ENCODE results near the gene ARTN.

The ARTN gene, protein sequence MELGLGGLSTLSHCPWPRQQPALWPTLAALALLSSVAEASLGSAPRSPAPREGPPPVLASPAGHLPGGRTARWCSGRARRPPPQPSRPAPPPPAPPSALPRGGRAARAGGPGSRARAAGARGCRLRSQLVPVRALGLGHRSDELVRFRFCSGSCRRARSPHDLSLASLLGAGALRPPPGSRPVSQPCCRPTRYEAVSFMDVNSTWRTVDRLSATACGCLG

GRCh38 chr1:43933386-43934100 is at the start of gene ARTN:
ARTN (plus strand) TSS chr1:43933801; CDS start chr1:43935657, 1,856 bp downstream.
- TF ChIP-seq TEAD4 (IDR thresholded peaks at IDR 0.05) (peak; percentile 36; the same call in 1 of the 2 replicates), YY1 (IDR thresholded peaks at IDR 0.05; ENCODE audit: low read depth) (no peak), ZBTB7A (IDR thresholded peaks at IDR 0.05; ENCODE audit: low read depth) (peak; percentile 89; the same call in 1 of the 2 replicates), CREB1 (IDR thresholded peaks at IDR 0.05; ENCODE audit: low read depth) (peak; percentile 47; the same call in 1 of the 2 replicates), TAF1 (IDR thresholded peaks at IDR 0.05; ENCODE audit: low read depth) (no peak)
- TF ChIP-seq, protein P1, sequence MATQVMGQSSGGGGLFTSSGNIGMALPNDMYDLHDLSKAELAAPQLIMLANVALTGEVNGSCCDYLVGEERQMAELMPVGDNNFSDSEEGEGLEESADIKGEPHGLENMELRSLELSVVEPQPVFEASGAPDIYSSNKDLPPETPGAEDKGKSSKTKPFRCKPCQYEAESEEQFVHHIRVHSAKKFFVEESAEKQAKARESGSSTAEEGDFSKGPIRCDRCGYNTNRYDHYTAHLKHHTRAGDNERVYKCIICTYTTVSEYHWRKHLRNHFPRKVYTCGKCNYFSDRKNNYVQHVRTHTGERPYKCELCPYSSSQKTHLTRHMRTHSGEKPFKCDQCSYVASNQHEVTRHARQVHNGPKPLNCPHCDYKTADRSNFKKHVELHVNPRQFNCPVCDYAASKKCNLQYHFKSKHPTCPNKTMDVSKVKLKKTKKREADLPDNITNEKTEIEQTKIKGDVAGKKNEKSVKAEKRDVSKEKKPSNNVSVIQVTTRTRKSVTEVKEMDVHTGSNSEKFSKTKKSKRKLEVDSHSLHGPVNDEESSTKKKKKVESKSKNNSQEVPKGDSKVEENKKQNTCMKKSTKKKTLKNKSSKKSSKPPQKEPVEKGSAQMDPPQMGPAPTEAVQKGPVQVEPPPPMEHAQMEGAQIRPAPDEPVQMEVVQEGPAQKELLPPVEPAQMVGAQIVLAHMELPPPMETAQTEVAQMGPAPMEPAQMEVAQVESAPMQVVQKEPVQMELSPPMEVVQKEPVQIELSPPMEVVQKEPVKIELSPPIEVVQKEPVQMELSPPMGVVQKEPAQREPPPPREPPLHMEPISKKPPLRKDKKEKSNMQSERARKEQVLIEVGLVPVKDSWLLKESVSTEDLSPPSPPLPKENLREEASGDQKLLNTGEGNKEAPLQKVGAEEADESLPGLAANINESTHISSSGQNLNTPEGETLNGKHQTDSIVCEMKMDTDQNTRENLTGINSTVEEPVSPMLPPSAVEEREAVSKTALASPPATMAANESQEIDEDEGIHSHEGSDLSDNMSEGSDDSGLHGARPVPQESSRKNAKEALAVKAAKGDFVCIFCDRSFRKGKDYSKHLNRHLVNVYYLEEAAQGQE (IDR thresholded peaks at IDR 0.05; ENCODE audit: low read depth) = no peak

DNA sequence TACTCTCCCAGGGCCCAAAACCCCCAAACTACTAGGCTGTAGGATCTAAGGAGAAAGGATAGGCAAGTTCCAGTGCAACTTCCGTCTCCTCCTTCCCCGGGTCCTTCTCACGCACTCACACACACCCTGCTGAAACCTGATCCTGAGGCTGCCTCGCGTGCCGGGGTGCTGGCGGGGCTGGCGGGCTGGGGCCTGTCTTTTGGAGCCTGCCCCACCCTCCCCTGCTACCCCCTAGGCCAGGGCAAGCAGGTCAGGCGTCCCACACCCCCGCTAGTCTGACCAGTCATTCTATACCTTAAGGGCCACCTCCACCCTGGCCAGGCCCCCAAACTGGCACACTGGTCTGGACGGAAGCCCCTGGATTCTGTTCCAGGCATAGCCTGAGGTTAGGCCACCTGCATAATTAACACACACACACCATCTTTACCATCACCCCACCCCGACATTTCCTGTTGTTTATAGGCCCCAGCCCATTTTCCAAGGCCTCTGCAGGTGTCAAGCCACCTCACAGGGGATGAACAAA is 48.3 kb upstream of the ARTN start:
- TF ChIP-seq EGR1 (IDR thresholded peaks at IDR 0.05) = no peak
- TF ChIP-seq, protein P1 (IDR thresholded peaks at IDR 0.05; ENCODE audit: low read depth) = no peak
- no peak for TF ChIP-seq YY1 (IDR thresholded peaks at IDR 0.05; ENCODE audit: low read depth)
- TF ChIP-seq CEBPB (IDR thresholded peaks at IDR 0.05) = no peak
- 0 out of 2 replicates have a peak, but pooled peaks have one; percentile 31 for TF ChIP-seq TAF1 (IDR thresholded peaks at IDR 0.05; ENCODE audit: low read depth)
- peak; percentile 63; the same call in 1 of the 2 replicates for TF ChIP-seq ZBTB7A (IDR thresholded peaks at IDR 0.05; ENCODE audit: low read depth)
- TF ChIP-seq TCF12 (IDR thresholded peaks at IDR 0.05; ENCODE audit: low read depth) = 0 out of 2 replicates have a peak, but pooled peaks have one; percentile 41
- no peak for TF ChIP-seq EP300 (IDR thresholded peaks at IDR 0.05; ENCODE audit: borderline replicate concordance)
- no peak for TF ChIP-seq TEAD4 (IDR thresholded peaks at IDR 0.05)
- TF ChIP-seq RAD21 (IDR thresholded peaks at IDR 0.05; ENCODE audit: low read depth) = no peak
- no peak for TF ChIP-seq CREB1 (IDR thresholded peaks at IDR 0.05; ENCODE audit: low read depth)
- TF ChIP-seq MAX (IDR thresholded peaks at IDR 0.05) = peak; percentile 73
- no peak for TF ChIP-seq FOXM1 (IDR thresholded peaks at IDR 0.05; ENCODE audit: borderline replicate concordance, low read depth)
- TF ChIP-seq, protein P2, sequence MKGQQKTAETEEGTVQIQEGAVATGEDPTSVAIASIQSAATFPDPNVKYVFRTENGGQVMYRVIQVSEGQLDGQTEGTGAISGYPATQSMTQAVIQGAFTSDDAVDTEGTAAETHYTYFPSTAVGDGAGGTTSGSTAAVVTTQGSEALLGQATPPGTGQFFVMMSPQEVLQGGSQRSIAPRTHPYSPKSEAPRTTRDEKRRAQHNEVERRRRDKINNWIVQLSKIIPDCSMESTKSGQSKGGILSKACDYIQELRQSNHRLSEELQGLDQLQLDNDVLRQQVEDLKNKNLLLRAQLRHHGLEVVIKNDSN (IDR thresholded peaks at IDR 0.05) = no peak
- no peak for TF ChIP-seq NFIC (IDR thresholded peaks at IDR 0.05)

- no peak for TF ChIP-seq CREB1 (IDR thresholded peaks at IDR 0.05; ENCODE audit: low read depth)
- TF ChIP-seq TEAD4 (IDR thresholded peaks at IDR 0.05) = no peak; the same call in 1 of the 2 replicates
These were observed 45.9 kb upstream of the ARTN start for GRCh38 chr1:43887748-43888147.

DNA sequence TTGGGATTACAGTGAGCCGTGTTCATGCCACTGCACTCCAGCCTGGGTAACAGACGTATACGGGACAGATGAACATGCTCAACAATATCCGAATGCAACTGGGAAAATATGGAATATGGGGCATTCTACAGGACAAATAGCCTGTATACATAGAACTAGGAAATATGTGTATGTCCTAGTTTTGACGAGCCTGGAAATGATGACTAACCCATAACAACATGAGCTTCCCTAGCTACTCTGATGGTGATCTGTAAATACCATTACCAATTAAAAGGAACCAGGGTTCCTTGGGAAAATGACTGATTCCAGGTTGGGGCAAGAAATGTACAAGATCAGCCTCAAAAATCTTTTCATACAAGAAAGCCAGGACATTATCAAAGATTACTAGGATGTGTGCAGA is 42.8 kb upstream of the ARTN start:
- TF ChIP-seq, protein P2 (IDR thresholded peaks at IDR 0.05) = no peak
- TF ChIP-seq YY1 (IDR thresholded peaks at IDR 0.05; ENCODE audit: low read depth) = no peak
- no peak for TF ChIP-seq ZBTB7A (IDR thresholded peaks at IDR 0.05; ENCODE audit: low read depth)
- TF ChIP-seq CREB1 (IDR thresholded peaks at IDR 0.05; ENCODE audit: low read depth) = no peak
- TF ChIP-seq TCF12 (IDR thresholded peaks at IDR 0.05; ENCODE audit: low read depth) = no peak
- no peak for TF ChIP-seq NFIC (IDR thresholded peaks at IDR 0.05)
- TF ChIP-seq RAD21 (IDR thresholded peaks at IDR 0.05; ENCODE audit: low read depth) = no peak
- TF ChIP-seq, protein P1 (IDR thresholded peaks at IDR 0.05; ENCODE audit: low read depth) = no peak
- no peak for TF ChIP-seq FOXM1 (IDR thresholded peaks at IDR 0.05; ENCODE audit: borderline replicate concordance, low read depth)
- TF ChIP-seq TAF1 (IDR thresholded peaks at IDR 0.05; ENCODE audit: low read depth) = no peak
- no peak for TF ChIP-seq TEAD4 (IDR thresholded peaks at IDR 0.05)
- TF ChIP-seq MAX (IDR thresholded peaks at IDR 0.05) = no peak
